K562 (cell line): Measurements from ENCODE around the gene CTNNA3. TPM values are rescaled to one million over a fixed set of nuclear protein-coding genes. Genes with fewer than 3 reads are reported as not detected.

ENCODE experiments used
- CTBP1 ChIP-seq: fragments of 450-650 bp; IDR thresholded peaks from 2 replicates; pipeline ENCODE4 v1.6.1; 2016; ENCODE audit warnings: borderline replicate concordance
- FUS ChIP-seq: fragments of 200-400 bp; formaldehyde crosslinking; optimal IDR thresholded peaks from 2 replicates; pipeline ENCODE3; 2017; ENCODE audit warnings: low read depth, low read length
- ILK ChIP-seq: fragments of 450-650 bp; IDR thresholded peaks from 2 replicates; pipeline ENCODE4 v1.6.1; 2016; ENCODE audit warnings: missing genetic modification characterization, low read depth, mild to moderate bottlenecking, missing compliant biosample characterization, moderate library complexity, borderline replicate concordance
- JUND ChIP-seq, 2 experiments: IDR thresholded peaks; 2 replicates in 1 of 2; 3 replicates in 1 of 2; pipeline ENCODE4 v1.6.1; 2011; ENCODE audit warnings: borderline replicate concordance in 2 of 2, low read depth in 2 of 2, low read length in 2 of 2, improper control_type of control experiment in 1 of 2, missing biosample characterization in 1 of 2, missing genetic modification characterization in 1 of 2, missing genetic modification reagents in 1 of 2
- MBD2 ChIP-seq: sonication (generic); IDR thresholded peaks from 2 replicates; pipeline ENCODE4 v1.6.1; 2016; ENCODE audit warnings: low read depth, borderline replicate concordance
- POLR3A ChIP-seq: IDR thresholded peaks from 2 replicates; pipeline ENCODE4 v1.6.1; 2011; ENCODE audit warnings: borderline replicate concordance, mild to moderate bottlenecking, moderate library complexity; ENCODE audit not compliant: insufficient read length, insufficient read depth; ENCODE audit errors: extremely low read depth
- PURB ChIP-seq: sonication (generic); formaldehyde crosslinking; IDR thresholded peaks from 2 replicates; pipeline ENCODE4 v1.9.0; 2021; ENCODE audit warnings: low read depth, mild to moderate bottlenecking, missing genetic modification reagents
- SMAD2 ChIP-seq: fragments of 150-350 bp; IDR thresholded peaks from 2 replicates; pipeline ENCODE4 v1.6.1; 2014; ENCODE audit warnings: low read depth, mild to moderate bottlenecking, low read length
- TFE3 ChIP-seq: fragments of 450-650 bp; formaldehyde crosslinking; IDR thresholded peaks from 2 replicates; pipeline ENCODE4 v1.4.0; 2020; ENCODE audit warnings: mild to moderate bottlenecking, mixed read lengths
- ZNF785 ChIP-seq: fragments of 250-450 bp; sonication (Bioruptor Pico); IDR thresholded peaks from 2 replicates; pipeline ENCODE4 v1.4.0; 2020; ENCODE audit warnings: mild to moderate bottlenecking
- polyA plus RNA-seq, 8 experiments: library from polyadenylated mRNA; depleted of rRNA in 4 of 8; stranded (reverse) in 5 of 8; unstranded in 3 of 8; fragments of >200 nt; fragmentation: Nextera tagmentation in 2 of 8; fragmentation: Illumina TruSeq in 1 of 8; extraction: Ambion mirVana in 2 of 8; extraction: Trizol in 1 of 8; gene quantifications; 2 replicates each; pipeline versions ENCODE4 v1.2.1 to v1.2.3, GENCODE V29; 2011 to 2014; ENCODE audit warnings: inconsistent platforms in 1 of 8, missing spikeins in 1 of 8
- total RNA-seq, 7 experiments: library from RNA; depleted of rRNA in 6 of 7; stranded (reverse); fragments of >200 nt in 6 of 7; fragmentation: Illumina TruSeq in 2 of 7; extraction: Trizol in 2 of 7; gene quantifications; 2 replicates each; pipeline versions ENCODE4 v1.2.1 to v1.2.3, GENCODE V29; 2011 to 2021; ENCODE audit warnings: low replicate concordance in 1 of 7
- TF ChIP-seq, protein P1 (sequence below): sonication (generic); formaldehyde crosslinking; IDR thresholded peaks from 2 replicates; pipeline ENCODE4 v1.8.1; 2023; ENCODE audit warnings: missing genetic modification reagents, mild to moderate bottlenecking, borderline replicate concordance
- TF ChIP-seq, protein P2 (sequence below), 2 experiments: fragments of 450-650 bp in 1 of 2; sonication (generic) in 1 of 2; formaldehyde crosslinking in 1 of 2; IDR thresholded peaks in 1 of 2; conservative IDR thresholded peaks in 1 of 2; 2 replicates each; pipeline versions ENCODE4 v1.6.1 to v1.8.1; 2016 to 2023; ENCODE audit warnings: mild to moderate bottlenecking in 2 of 2, moderate library complexity in 2 of 2, inconsistent platforms in 1 of 2, missing genetic modification reagents in 1 of 2

Gene CTNNA3
- total and polyA plus RNA-seq, 9 of the 15 experiments (the other 6 are each of a cell fraction or from before 2014, with no cell fraction given), result 0.04 TPM; not detected in 8

GRCh38 chr10:66041771-66042170, 1654.2 kb downstream of the CTNNA3 start (continued):
- TF ChIP-seq TFE3 (no peak), ZNF785 (CRISPR knock-in tag) (no peak), ILK (tag) (no peak), FUS (no peak), SMAD2 (no peak), JUND (IDR thresholded peaks at IDR 0.05; ENCODE audit: borderline replicate concordance, low read depth, low read length) (no peak), JUND (tag; IDR thresholded peaks at IDR 0.05; ENCODE audit: borderline replicate concordance, low read depth, low read length) (no peak), PURB (no peak), POLR3A (no peak), CTBP1 (no peak), MBD2 (no peak)
- TF ChIP-seq, protein P1, sequence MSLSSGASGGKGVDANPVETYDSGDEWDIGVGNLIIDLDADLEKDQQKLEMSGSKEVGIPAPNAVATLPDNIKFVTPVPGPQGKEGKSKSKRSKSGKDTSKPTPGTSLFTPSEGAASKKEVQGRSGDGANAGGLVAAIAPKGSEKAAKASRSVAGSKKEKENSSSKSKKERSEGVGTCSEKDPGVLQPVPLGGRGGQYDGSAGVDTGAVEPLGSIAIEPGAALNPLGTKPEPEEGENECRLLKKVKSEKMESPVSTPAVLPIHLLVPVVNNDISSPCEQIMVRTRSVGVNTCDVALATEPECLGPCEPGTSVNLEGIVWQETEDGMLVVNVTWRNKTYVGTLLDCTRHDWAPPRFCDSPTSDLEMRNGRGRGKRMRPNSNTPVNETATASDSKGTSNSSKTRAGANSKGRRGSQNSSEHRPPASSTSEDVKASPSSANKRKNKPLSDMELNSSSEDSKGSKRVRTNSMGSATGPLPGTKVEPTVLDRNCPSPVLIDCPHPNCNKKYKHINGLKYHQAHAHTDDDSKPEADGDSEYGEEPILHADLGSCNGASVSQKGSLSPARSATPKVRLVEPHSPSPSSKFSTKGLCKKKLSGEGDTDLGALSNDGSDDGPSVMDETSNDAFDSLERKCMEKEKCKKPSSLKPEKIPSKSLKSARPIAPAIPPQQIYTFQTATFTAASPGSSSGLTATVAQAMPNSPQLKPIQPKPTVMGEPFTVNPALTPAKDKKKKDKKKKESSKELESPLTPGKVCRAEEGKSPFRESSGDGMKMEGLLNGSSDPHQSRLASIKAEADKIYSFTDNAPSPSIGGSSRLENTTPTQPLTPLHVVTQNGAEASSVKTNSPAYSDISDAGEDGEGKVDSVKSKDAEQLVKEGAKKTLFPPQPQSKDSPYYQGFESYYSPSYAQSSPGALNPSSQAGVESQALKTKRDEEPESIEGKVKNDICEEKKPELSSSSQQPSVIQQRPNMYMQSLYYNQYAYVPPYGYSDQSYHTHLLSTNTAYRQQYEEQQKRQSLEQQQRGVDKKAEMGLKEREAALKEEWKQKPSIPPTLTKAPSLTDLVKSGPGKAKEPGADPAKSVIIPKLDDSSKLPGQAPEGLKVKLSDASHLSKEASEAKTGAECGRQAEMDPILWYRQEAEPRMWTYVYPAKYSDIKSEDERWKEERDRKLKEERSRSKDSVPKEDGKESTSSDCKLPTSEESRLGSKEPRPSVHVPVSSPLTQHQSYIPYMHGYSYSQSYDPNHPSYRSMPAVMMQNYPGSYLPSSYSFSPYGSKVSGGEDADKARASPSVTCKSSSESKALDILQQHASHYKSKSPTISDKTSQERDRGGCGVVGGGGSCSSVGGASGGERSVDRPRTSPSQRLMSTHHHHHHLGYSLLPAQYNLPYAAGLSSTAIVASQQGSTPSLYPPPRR (CRISPR knock-in tag), result no peak
- TF ChIP-seq, protein P2, sequence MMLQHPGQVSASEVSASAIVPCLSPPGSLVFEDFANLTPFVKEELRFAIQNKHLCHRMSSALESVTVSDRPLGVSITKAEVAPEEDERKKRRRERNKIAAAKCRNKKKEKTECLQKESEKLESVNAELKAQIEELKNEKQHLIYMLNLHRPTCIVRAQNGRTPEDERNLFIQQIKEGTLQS (IDR thresholded peaks at IDR 0.05), result no peak
- TF ChIP-seq, protein P2 (CRISPR knock-in tag; conservative IDR thresholded peaks at IDR 0.05), result no peak
